ENCODE results near the gene AFF3.

- no peak for TF ChIP-seq CEBPB (IDR thresholded peaks at IDR 0.05; ENCODE audit: borderline replicate concordance in 1 of 2, low read depth in 2 of 2, low read length in 2 of 2)
- no peak for TF ChIP-seq EP300 (IDR thresholded peaks at IDR 0.05; ENCODE audit: borderline replicate concordance in 1 of 2, control insufficient read depth in 1 of 2, low read depth in 2 of 2, low read length in 2 of 2)
- TF ChIP-seq EZH2 (IDR thresholded peaks at IDR 0.05; ENCODE audit: borderline replicate concordance, control insufficient read depth, low read depth, low read length), result no peak
- no peak for TF ChIP-seq NFIC (IDR thresholded peaks at IDR 0.05; ENCODE audit: low read depth, low read length)
- TF ChIP-seq RAD21 (IDR thresholded peaks at IDR 0.05; ENCODE audit: insufficient read depth, low read depth, low read length), result no peak
- TF ChIP-seq NBN (IDR thresholded peaks at IDR 0.05), result no peak
- TF ChIP-seq CREB1 (IDR thresholded peaks at IDR 0.05; ENCODE audit: low read depth), result no peak
- no peak for TF ChIP-seq ZNF622 (IDR thresholded peaks at IDR 0.05)
- TF ChIP-seq SIN3A (IDR thresholded peaks at IDR 0.05; ENCODE audit: low read depth, low read length), result no peak
- TF ChIP-seq PML (IDR thresholded peaks at IDR 0.05; ENCODE audit: low read length), result no peak
- TF ChIP-seq MXI1 (IDR thresholded peaks at IDR 0.05; ENCODE audit: low read depth, low read length), result no peak
These were observed 66.9 kb downstream of the AFF3 start for GRCh38 chr2:100075532-100075931.

Data from GM12878 (cell line).